IPS DF 4.7 (cell line): ENCODE measurements around the gene TMEM59.
"Not testable (repeated sequence)": the region's sequence is repeated elsewhere in the genome, so short reads cannot be mapped to it uniquely, and the experiment has no call there.

Experiments used
- DNase-seq: peaks from one replicate; pipeline ENCODE4 v3.0.0-alpha.2; 2013; ENCODE audit warnings: low spot score; ENCODE audit errors: extremely low read depth

TMEM59 gene

GRCh38 chr1:54013393-54014008 is 39.5 kb downstream of the TMEM59 start:
- no peak for DNase-seq

GRCh38 chr1:54012863-54013262 is 40.1 kb downstream of the TMEM59 start:
- no peak for DNase-seq

DNA sequence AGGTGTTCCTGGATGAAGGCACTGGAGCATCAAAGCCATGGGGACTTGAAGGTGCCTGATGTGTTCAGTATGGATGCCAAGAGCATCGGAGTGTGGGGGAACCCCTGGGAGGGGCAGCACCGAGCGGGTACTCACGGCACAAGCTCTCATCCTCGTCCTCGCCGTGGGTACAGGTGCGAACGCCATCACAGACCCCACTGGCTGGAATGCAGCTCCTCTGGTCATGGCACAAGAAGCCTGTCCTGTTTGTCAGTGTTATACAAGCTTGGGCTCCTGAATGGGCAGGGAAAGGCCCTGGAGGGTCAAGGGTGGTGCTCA is 41.0 kb downstream of the TMEM59 start:
- DNase-seq: no peak

GRCh38 chr1:54011316-54012007 is 41.5 kb downstream of the TMEM59 start:
- DNase-seq: no peak

DNA sequence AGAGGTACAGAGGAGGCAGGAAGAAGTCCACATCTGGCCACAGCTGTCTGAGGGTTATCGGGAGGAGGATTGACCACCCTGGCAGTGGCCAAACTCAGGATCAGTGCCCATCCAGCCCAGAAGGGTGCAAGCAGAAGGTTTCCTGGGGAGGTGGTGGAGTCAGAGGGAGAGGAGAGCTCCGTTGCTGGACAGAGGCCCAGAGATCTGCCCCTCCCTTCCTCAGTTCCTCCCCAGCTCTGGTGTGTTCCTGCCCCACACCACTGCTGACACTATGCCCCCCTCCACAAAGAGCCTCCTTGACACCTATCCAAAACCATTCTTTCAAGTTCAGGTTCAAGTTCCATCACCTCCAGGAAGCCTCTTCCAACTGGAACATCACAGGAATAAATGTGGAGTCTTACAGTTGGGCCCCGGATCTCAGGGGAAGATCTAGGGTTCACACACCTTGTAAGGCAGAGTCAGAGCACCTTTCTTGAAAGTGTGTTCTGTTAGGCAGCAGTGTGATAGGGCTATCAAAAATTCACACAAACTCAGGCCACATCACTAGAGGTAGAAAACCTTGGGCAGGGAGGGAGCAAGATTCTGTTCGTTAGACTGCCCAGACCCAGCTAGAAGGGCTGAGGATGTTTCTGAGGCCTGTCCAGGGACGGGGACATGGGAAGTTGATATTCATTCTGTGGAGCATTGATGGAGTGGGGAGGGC is 42.4 kb downstream of the TMEM59 start:
- no peak for DNase-seq

GRCh38 chr1:54009406-54009805 is 43.6 kb downstream of the TMEM59 start:
- no peak for DNase-seq

DNA sequence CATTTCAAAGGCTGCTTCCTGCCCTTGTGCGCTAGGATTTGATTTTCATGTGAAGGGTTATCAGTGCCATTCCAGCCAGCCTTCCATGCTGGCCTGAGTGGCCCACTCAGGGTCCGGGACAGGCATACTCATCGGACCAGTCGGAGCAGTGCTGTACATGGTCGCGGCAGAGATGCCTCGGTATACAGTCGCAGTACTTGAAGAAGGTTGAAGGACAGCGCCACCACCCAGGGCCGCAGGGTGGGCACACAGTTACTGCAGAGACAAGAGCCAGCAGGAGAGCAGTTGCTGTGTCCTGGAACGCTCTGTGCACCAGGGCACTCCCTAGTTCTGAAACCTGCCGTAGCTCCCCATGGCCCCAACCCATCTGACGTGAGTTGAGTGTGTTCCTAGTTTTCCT is 44.1 kb downstream of the TMEM59 start:
- DNase-seq: no peak

DNA sequence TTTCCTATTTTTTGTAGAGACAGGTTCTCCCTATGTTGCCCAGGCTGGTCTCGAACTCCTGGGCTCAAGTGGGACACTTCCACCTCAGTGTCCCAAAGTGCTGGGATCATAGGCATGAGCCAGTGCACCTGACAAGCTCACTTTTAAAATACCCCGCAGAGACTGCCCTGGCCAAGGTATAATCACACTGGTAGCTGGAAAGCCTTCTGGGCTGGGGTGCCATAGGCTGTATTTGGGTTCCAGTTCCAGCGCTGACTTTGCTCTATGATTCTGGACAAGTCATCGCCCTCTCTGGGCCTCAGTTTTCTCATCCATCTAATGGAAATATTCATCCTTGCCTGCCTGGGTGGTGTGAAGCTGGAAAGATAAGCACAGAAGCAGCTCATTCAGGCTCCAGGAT is 45.4 kb downstream of the TMEM59 start:
- DNase-seq: no peak

DNA sequence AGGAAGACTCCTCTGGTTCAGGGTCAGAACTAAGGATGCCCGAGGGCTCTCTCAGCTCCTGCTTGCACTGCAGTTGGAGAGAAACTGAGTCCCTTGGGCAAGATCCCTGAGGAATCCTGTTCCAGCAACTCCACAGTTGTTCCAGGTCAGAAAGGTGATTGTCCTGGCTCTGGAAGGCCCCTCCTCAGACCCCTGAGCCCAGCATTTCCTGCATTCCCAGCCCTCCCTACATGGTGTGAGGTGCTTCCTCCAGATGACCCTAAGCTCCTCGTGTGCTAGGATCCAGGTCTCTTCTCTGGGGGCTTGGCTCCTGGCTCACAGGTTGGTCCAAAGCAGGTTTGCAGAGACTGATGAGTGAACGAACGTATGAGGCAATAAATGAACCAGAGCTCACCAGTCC is 46.5 kb downstream of the TMEM59 start:
- no peak for DNase-seq

- no peak for DNase-seq
These were observed 48.4 kb downstream of the TMEM59 start for GRCh38 chr1:54004481-54005049.

- not testable (repeated sequence) for DNase-seq
These were observed 49.1 kb downstream of the TMEM59 start for GRCh38 chr1:54003750-54004480.

DNA sequence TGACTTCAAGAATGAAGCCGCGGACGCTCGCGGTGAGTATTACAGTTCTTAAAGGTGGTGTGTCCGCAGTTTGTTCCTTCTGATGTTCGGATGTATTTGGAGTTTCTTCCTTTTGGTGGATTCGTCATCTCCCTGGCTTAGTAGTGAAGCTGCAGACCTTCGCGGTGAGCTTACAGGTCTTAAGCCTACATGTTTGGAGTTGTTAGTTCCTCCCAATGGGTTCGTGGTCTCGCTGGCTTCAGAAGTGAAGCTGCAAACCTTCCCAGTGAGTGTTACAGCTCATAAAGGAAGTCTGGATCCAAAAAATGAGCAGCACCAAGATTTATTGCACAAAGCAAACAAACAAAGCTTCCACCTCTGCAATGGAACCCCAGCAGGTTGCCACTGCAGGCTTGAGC is 49.8 kb downstream of the TMEM59 start:
- DNase-seq: no peak

DNA sequence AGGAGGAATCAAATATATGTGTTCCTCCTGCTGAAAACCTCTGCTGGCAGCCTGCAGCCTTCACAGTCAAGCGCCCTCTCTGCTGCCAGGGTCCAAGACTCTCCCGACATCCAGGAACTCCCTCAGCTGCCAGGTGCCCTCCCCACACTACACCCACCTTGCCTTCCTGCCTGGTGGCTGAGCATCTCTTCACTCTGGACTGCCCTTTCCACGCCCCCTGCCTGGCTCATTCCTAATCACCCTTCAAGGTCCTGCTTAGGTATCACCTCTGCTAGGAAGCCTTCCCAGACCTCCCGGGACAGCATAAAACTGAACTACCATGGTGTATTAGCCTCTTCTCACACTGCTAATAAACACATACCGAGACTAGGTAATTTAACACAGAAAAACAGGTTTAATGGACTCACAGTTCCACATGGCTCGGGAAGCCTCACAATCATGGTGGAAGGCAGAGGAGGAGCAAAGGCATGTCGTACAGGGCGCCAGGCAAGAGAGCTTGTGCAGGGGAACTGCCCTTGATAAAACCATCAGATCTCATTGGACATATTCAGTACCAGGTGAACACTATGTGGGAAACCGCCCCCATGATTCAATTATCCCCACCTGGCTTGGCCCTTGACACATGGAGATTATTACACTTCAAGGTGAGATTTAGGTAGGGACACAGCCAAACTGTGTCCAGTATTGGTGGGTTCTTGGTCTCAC is 50.3 kb downstream of the TMEM59 start:
- no peak for DNase-seq

DNA sequence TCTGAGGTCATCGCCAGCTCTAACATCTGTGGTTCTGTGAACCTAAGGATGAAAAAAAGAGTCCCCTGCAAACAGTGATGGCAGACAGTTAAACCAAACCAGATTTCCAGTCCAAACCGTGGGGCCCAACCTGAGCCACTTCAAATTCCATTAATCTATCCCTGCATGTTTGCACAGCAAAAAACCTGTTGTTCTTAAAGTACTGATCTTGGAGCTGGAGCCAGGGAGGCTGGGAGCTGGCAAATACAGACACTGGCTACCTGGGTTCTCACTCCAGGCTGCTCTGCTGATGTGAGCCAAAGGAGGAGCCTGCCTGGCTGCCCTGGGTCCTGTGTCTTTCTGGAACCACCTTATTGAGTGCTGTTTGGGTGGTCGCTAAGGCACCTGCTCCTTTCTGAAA is 51.4 kb downstream of the TMEM59 start:
- DNase-seq: no peak

DNA sequence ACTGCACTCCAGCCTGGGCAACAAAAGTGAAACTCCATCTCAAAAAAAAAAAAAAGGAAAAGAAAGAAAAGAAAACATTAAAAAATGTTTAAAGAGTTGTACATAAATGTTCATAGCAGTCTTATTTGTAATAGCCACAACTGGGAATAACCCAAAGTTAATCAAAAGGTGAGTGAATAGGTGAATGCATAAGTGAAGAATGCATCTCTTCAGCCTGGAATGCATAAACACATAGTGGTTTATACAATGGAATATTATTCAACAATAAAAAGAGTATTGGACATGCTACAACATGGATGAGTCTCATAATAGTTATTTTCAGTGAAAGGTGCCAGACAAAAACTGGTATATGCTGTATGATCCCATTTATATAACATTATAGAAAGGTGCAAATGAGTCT is 53.1 kb downstream of the TMEM59 start:
- DNase-seq: no peak

- no peak for DNase-seq
These were observed 54.8 kb downstream of the TMEM59 start for GRCh38 chr1:53998223-53998622.

- no peak for DNase-seq
These were observed 57.3 kb downstream of the TMEM59 start for GRCh38 chr1:53995683-53996082.

GRCh38 chr1:53994516-53994915 is 58.5 kb downstream of the TMEM59 start:
- DNase-seq: not testable (repeated sequence)

GRCh38 chr1:53992085-53992874 is 60.7 kb downstream of the TMEM59 start:
- no peak for DNase-seq

DNA sequence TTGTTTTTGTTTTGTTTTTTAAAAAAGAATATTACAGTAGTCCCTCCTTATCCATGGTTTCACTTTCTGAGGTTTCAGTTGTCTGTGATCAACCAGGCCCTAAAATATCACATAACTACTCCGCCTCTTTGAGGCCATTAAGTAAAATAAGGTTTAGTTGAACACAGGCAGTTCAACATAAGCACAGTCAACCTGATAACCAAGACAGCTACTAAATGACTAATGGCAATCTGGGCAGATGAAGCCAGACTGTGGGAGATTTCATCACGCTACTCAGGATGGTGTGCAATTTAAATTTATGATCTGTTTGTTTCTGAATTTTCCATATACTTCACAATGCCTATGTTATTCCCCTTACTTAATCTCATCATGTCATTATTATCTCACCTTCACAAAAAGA is 65.1 kb downstream of the TMEM59 start:
- DNase-seq: no peak
